PC-3 (cell line): ENCODE data around the gene PHF12. TPM values are rescaled to one million over a fixed set of nuclear protein-coding genes. Genes with fewer than 3 reads are reported as not detected.

Experiments used
- ATAC-seq: fragments of 200-7000 bp; cut with Tn5 transposase; 2 replicates; pipeline ENCODE4 v1.9.1; 2020; ENCODE audit warnings: mild to moderate bottlenecking, moderate library complexity
- BruUV-seq: library from RNA; stranded (reverse); fragments of 400-500 nt; replicated peaks from 2 replicates; lab custom pipeline; 2021; lab: Mats Ljungman, UMichigan
- CTCF ChIA-PET: fragments of 300-600 bp; sonication (Branson Sonifier 250); formaldehyde crosslinking; loops from one replicate; lab custom pipeline; 2022; ENCODE audit warnings: antibody characterized with exemption; lab: Charles Lee
- POLR2A ChIA-PET: fragments of 300-600 bp; sonication (Branson Sonifier 250); formaldehyde crosslinking; loops from one replicate; lab custom pipeline; 2022; ENCODE audit warnings: antibody characterized with exemption; ENCODE audit not compliant: unreplicated experiment; lab: Charles Lee
- DNase-seq: peaks from one replicate; pipeline ENCODE4 v3.0.0-alpha.2; 2015
- H2AFZ ChIP-seq: fragments of 300-600 bp; sonication (generic); 2 replicates; pipeline ENCODE4 v1.6.0; 2016; ENCODE audit warnings: antibody characterized with exemption, low read length
- H3F3A ChIP-seq: fragments of 300-600 bp; sonication (generic); one replicate; pipeline ENCODE4 v1.6.0; 2017; ENCODE audit warnings: antibody characterized with exemption, low read length, control low read depth, mild to moderate bottlenecking; ENCODE audit not compliant: unreplicated experiment
- H3K27ac ChIP-seq: fragments of 300-600 bp; sonication (generic); 2 replicates; pipeline ENCODE4 v1.5.1; 2016; ENCODE audit warnings: mild to moderate bottlenecking, low read length
- H3K27me3 ChIP-seq: fragments of 300-600 bp; sonication (generic); 2 replicates; pipeline ENCODE4 v1.6.1; 2016; ENCODE audit warnings: low read length, mixed read lengths
- H3K36me3 ChIP-seq: fragments of 300-600 bp; sonication (generic); 2 replicates; pipeline ENCODE4 v1.6.1; 2016; ENCODE audit warnings: low read depth, mixed run types, low read length, mixed read lengths
- H3K4me1 ChIP-seq: fragments of 300-600 bp; sonication (generic); 2 replicates; pipeline ENCODE4 v1.5.1; 2016; ENCODE audit warnings: low read length; ENCODE audit not compliant: insufficient read depth
- H3K4me2 ChIP-seq: fragments of 300-600 bp; sonication (generic); 2 replicates; pipeline ENCODE4 v1.6.0; 2016; ENCODE audit warnings: low read length
- H3K4me3 ChIP-seq: fragments of 300-600 bp; sonication (generic); 2 replicates; pipeline ENCODE4 v1.5.1; 2016; ENCODE audit warnings: mild to moderate bottlenecking, low read length, mixed read lengths
- H3K79me2 ChIP-seq: fragments of 300-600 bp; sonication (generic); 2 replicates; pipeline ENCODE4 v1.6.1; 2017; ENCODE audit warnings: low read length, mixed read lengths
- H3K9ac ChIP-seq: fragments of 300-600 bp; sonication (generic); 2 replicates; pipeline ENCODE4 v1.6.0; 2016; ENCODE audit warnings: mild to moderate bottlenecking, low read length
- H3K9me2 ChIP-seq: fragments of 300-600 bp; sonication (generic); replicated peaks from 2 replicates; pipeline ENCODE4 v1.6.1; 2016; ENCODE audit warnings: mixed run types, low read length, mixed read lengths
- H3K9me3 ChIP-seq: fragments of 300-600 bp; sonication (generic); 2 replicates; pipeline ENCODE4 v1.6.1; 2016; ENCODE audit warnings: low read length, mixed read lengths
- H4K20me1 ChIP-seq: fragments of 300-600 bp; sonication (generic); 2 replicates; pipeline ENCODE4 v1.6.1; 2016; ENCODE audit warnings: low read length, mixed read lengths
- EZH2 ChIP-seq: fragments of 300-600 bp; sonication (generic); IDR thresholded peaks from one replicate; pipeline ENCODE4 v1.6.1; 2017; ENCODE audit warnings: antibody characterized with exemption, mild to moderate bottlenecking, low read length; ENCODE audit not compliant: unreplicated experiment
- EZH2phosphoT487 ChIP-seq: fragments of 300-600 bp; sonication (generic); IDR thresholded peaks from 2 replicates; pipeline ENCODE4 v1.6.1; 2018; ENCODE audit warnings: mild to moderate bottlenecking, antibody characterized with exemption, low read length, borderline replicate concordance
- intact Hi-C: fragments of 100-400 bp; cut with micrococcal nuclease; formaldehyde crosslinking; loops from 2 replicates; pipeline ENCODE4 v1.9.0; 2023
- total RNA-seq: library from RNA; depleted of rRNA; stranded (reverse); fragments of >200 nt; gene quantifications from 2 replicates; pipeline ENCODE4 v1.2.3, GENCODE V29; 2014
- TF ChIP-seq, protein P1 (sequence below): fragments of 300-600 bp; sonication (generic); conservative IDR thresholded peaks from 2 replicates; pipeline ENCODE4 v1.5.1; 2017; ENCODE audit warnings: antibody characterized with exemption, low read depth, mild to moderate bottlenecking, low read length

PHF12 gene
- total RNA-seq, 1 experiment from 2014 or later = 25.0 TPM

DNA sequence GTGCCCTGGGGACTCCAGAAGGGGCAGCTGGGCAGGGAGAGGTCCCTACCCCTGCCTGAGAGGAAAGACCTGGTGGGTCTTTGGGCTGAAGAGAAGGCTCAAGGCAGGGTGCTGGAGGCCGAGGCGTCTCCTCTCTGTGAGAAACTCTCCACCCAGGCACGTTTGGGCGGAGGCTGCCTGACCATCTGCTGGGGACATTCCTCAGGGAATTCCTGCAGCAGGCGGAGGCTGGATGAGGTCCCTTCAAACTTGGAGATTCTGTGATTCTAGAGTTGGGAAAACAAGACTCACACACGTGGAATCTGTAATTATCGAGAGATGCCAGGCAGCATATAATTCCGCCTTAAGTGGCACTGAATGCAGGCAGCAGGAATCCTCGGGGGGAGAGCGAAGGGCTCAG is 21.1 kb upstream of the PHF12 start:
- intact Hi-C loops = no loop called here
- DNase-seq = no peak
- no TSS peak for BruUV-seq

DNA sequence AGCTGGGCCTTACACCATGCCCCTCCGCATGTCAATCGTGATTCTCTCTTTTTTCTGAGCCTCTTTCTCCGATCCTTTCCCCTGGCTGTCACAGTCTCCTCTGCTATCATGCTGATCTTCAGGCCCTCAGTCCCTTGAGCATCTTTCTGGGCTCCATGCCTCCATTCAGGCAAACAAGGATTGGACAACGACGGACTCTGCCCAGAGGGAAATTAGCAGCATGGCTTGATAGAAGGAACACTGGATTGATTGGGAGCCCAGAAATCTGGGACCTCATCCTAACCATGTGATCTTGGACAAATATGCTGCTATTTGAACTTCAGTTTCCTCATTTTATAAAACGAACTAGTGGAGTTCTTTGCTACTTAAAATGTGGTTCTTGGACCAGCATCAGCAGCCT is 19.6 kb upstream of the PHF12 start:
- no peaks in the 10 kb centered on the region for H3K36me3 ChIP-seq
- no peaks in the 10 kb centered on the region for H3K4me1 ChIP-seq
- TF ChIP-seq EZH2 (no peak), EZH2phosphoT487 (no peak)
- TF ChIP-seq, protein P1, sequence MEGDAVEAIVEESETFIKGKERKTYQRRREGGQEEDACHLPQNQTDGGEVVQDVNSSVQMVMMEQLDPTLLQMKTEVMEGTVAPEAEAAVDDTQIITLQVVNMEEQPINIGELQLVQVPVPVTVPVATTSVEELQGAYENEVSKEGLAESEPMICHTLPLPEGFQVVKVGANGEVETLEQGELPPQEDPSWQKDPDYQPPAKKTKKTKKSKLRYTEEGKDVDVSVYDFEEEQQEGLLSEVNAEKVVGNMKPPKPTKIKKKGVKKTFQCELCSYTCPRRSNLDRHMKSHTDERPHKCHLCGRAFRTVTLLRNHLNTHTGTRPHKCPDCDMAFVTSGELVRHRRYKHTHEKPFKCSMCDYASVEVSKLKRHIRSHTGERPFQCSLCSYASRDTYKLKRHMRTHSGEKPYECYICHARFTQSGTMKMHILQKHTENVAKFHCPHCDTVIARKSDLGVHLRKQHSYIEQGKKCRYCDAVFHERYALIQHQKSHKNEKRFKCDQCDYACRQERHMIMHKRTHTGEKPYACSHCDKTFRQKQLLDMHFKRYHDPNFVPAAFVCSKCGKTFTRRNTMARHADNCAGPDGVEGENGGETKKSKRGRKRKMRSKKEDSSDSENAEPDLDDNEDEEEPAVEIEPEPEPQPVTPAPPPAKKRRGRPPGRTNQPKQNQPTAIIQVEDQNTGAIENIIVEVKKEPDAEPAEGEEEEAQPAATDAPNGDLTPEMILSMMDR = no peak
- no peaks in the 10 kb centered on the region for H3K9me2 ChIP-seq
- no TSS peak for BruUV-seq
- ATAC-seq (no peak), DNase-seq (no peak)
- H3K4me2 ChIP-seq = no peak overlapping the region
- intact Hi-C loops = no loop called here
- ChIA-PET POLR2A (no interaction called here), CTCF (no interaction called here)
- H4K20me1 ChIP-seq = no peaks in the 10 kb centered on the region
- H3K9ac ChIP-seq = no peak overlapping the region
- H3K27me3 ChIP-seq = peaks cover 5% of the 10 kb centered on the region; the same call in 1 of the 2 replicates
- H3F3A ChIP-seq = no peaks in the 10 kb centered on the region
- H3K79me2 ChIP-seq = no peaks in the 10 kb centered on the region
- H2AFZ ChIP-seq = no peak overlapping the region
- H3K27ac ChIP-seq = no peak overlapping the region
- no peaks in the 10 kb centered on the region for H3K9me3 ChIP-seq
- H3K4me3 ChIP-seq = no peak overlapping the region

More for the DNA sequence above, 21.1 kb upstream of the PHF12 start:
- Histone ChIP-seq H4K20me1 (no peaks in the 10 kb centered on the region), H3K9me2 (no peaks in the 10 kb centered on the region), H3K27ac (no peak overlapping the region), H3K9me3 (no peaks in the 10 kb centered on the region), H3K79me2 (no peaks in the 10 kb centered on the region), H2AFZ (no peak overlapping the region), H3K27me3 (peaks cover 5% of the 10 kb centered on the region; the same call in 1 of the 2 replicates), H3K9ac (no peak overlapping the region), H3K4me1 (no peaks in the 10 kb centered on the region), H3K4me2 (no peak overlapping the region), H3K4me3 (no peak overlapping the region), H3F3A (no peaks in the 10 kb centered on the region), H3K36me3 (no peaks in the 10 kb centered on the region)
- no peak for TF ChIP-seq EZH2phosphoT487
- TF ChIP-seq, protein P1 = no peak
- no peak for TF ChIP-seq EZH2
- CTCF ChIA-PET = no interaction called here
- POLR2A ChIA-PET = no interaction called here
- no peak for ATAC-seq

DNA sequence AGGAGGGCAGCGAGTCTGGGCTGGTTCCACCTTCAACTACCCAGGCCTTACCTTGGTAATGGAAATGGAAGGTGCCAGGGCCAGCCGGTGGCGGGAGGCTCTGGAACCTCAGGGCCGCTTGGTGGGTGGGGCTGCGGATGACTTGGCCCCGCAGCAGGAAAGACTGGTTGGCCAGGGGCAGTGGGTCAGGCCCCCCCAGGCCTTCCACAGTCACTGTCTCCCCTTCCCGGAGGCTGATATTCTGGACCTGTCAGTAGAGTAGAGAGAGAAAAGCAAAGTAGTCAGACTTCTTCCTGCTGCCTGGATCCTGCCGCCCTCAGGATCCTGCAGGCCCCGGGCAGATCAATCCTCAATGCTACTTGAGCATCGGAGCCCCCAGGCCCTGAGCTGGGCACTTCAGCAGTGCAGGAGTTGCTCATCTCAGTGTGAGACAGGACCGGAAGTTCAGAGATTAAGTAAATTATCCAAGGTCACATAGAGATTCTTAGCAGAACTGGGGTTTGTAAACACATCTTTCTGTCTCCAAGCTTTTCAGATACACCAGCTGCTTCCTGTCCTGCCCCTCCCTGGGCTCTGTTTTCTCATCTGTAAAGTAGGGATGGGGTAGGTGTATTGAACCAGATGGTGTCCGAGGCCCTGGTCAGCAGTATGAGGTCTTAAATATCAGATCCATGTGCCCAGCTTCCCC is 18.5 kb upstream of the PHF12 start:
- no peak for TF ChIP-seq EZH2phosphoT487
- TF ChIP-seq EZH2 = no peak
- TF ChIP-seq, protein P1 = no peak
- Histone ChIP-seq H3K4me2 (no peak overlapping the region), H3K4me3 (no peak overlapping the region), H3F3A (no peaks in the 10 kb centered on the region), H3K9me2 (no peaks in the 10 kb centered on the region), H2AFZ (no peak overlapping the region), H3K36me3 (no peaks in the 10 kb centered on the region), H3K4me1 (no peaks in the 10 kb centered on the region), H3K9ac (no peak overlapping the region), H4K20me1 (no peaks in the 10 kb centered on the region), H3K27me3 (peaks cover 5% of the 10 kb centered on the region; the same call in 1 of the 2 replicates), H3K27ac (no peak overlapping the region), H3K9me3 (no peaks in the 10 kb centered on the region), H3K79me2 (no peaks in the 10 kb centered on the region)
- BruUV-seq = no TSS peak
- POLR2A ChIA-PET = no interaction called here
- intact Hi-C loops = no loop called here
- no peak for ATAC-seq
- DNase-seq = no peak
- CTCF ChIA-PET = no interaction called here
